AG09309 (cell line): ENCODE measurements around the gene HACL1.

Experiments
- DNase-seq: peaks from one replicate; pipeline ENCODE4 v3.0.0-alpha.2; 2010; ENCODE audit warnings: low read depth
- H3K4me3 ChIP-seq: 2 replicates; pipeline ENCODE4 v1.5.1; 2011; ENCODE audit warnings: mild to moderate bottlenecking, low read depth, low read length, moderate library complexity; ENCODE audit not compliant: control insufficient read depth
- CTCF ChIP-seq: IDR thresholded peaks from 2 replicates; pipeline ENCODE4 v1.5.1; 2011; ENCODE audit warnings: mild to moderate bottlenecking, low read depth, low read length, inconsistent platforms; ENCODE audit not compliant: insufficient read depth, control insufficient read depth; ENCODE audit errors: missing control alignments

HACL1 gene

DNA sequence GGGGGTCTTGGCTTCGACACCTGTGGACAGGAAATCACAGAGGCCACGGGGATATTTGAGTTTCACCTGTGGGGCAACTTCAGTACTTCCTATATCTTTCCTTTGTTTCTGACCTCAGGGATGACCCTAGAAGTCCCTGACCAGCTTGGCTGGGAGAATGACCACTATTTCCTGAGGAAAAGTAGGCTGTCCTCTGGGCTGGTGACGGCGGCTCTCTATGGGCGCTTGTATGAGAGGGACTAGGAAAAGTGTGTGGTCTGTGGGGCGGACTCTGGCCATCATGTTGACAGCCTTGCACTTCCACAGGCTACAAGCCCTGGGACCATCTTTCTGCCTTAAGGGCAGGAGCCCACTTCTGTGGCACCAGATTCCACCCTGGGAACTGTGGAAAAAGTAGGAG lies 43.9 kb upstream of the HACL1 start:
- no peak for TF ChIP-seq CTCF
- no peak for DNase-seq
- H3K4me3 ChIP-seq = no peak overlapping the region

DNA sequence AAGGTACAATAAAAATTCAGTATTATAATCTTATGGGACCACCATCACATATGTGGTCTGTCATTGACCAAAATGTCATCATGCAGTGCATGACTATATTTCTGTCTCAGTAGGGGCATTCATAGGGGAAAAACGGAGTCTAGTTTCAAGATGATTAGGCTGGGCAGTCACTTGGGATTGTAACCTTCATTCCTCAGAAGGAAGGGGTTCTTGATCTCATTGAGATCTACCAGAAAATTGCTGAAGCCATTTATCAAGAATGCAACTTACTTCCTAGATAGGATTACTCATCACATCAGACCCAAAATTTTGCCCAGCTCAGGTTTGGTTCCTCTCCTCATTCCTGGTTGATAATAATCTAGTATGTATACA lies 37.5 kb upstream of the HACL1 start:
- DNase-seq = no peak
- H3K4me3 ChIP-seq = no peak overlapping the region
- TF ChIP-seq CTCF = no peak

GRCh38 chr3:15638193-15638890 lies 37.0 kb upstream of the HACL1 start:
- H3K4me3 ChIP-seq = no peak overlapping the region
- no peak for DNase-seq
- TF ChIP-seq CTCF = no peak

- TF ChIP-seq CTCF = no peak
- DNase-seq = no peak
- H3K4me3 ChIP-seq = no peak overlapping the region
Measured at GRCh38 chr3:15637131-15637951, 36.0 kb upstream of the HACL1 start.

- no peak for TF ChIP-seq CTCF
- peak; percentile 87 for DNase-seq
- H3K4me3 ChIP-seq = peak overlapping the region; percentile 18
Measured at GRCh38 chr3:15636028-15636709, 34.8 kb upstream of the HACL1 start.

DNA sequence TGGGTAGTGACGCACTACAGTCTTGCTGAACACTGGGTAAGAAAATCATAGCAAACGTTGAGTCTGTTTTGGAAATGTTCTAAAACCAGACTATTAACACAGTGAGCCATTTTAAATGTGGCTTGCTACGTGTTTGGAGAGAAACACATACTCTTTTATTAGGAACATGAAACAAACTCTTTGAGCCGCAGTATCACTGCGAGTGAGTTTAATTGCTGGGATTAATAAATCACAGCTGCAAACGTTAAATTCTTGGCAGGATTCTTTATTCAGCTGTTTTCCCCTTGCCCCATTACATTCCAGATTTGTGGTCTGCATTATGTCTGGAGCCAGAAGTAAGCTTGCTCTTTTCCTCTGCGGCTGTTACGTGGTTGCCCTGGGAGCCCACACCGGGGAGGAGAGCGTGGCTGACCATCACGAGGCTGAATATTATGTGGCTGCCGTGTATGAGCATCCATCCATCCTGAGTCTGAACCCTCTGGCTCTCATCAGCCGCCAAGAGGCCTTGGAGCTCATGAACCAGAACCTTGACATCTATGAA lies 33.8 kb upstream of the HACL1 start:
- no peak overlapping the region for H3K4me3 ChIP-seq
- TF ChIP-seq CTCF = no peak
- peak; percentile 73 for DNase-seq
